Activated T-cell treated with anti-CD3 and anti-CD28 coated beads, Interleukin-2, amount 50 U/mL, for 4 hours (primary cell): Measurements from ENCODE around the gene TUBA3C. TPM values are rescaled to one million over a fixed set of nuclear protein-coding genes. Genes with fewer than 3 reads are reported as not detected.
"Not testable (repeated sequence)": the region's sequence is repeated elsewhere in the genome, so short reads cannot be mapped to it uniquely, and the experiment has no call there.

Experiments
- ATAC-seq, 2 donors: fragments of 200-7000 bp; cut with Tn5 transposase; one replicate each; pipeline ENCODE4 v1.10.0; 2021
- DNase-seq: peaks from one replicate; pipeline ENCODE4 v3.0.0-alpha.2; 2020
- H3K27me3 Mint-ChIP-seq: one replicate; pipeline ENCODE4 v1.8.0; 2021; ENCODE audit warnings: low read depth, mixed read lengths
- H3K36me3 Mint-ChIP-seq: one replicate; pipeline ENCODE4 v1.8.0; 2022; ENCODE audit warnings: mixed read lengths; ENCODE audit not compliant: insufficient read depth
- H3K4me1 Mint-ChIP-seq: one replicate; pipeline ENCODE4 v1.8.0; 2021; ENCODE audit warnings: low read depth, mixed read lengths
- H3K4me3 Mint-ChIP-seq: one replicate; pipeline ENCODE4 v1.8.0; 2021; ENCODE audit warnings: mild to moderate bottlenecking, moderate library complexity, mixed read lengths
- H3K9me3 Mint-ChIP-seq: one replicate; pipeline ENCODE4 v1.8.0; 2021; ENCODE audit warnings: mixed read lengths
- total RNA-seq, 3 donors: library from RNA; stranded (reverse); gene quantifications; one replicate each; pipeline ENCODE4 v1.2.1, GENCODE V29; 2021

The TUBA3C gene
- not detected for total RNA-seq

DNA sequence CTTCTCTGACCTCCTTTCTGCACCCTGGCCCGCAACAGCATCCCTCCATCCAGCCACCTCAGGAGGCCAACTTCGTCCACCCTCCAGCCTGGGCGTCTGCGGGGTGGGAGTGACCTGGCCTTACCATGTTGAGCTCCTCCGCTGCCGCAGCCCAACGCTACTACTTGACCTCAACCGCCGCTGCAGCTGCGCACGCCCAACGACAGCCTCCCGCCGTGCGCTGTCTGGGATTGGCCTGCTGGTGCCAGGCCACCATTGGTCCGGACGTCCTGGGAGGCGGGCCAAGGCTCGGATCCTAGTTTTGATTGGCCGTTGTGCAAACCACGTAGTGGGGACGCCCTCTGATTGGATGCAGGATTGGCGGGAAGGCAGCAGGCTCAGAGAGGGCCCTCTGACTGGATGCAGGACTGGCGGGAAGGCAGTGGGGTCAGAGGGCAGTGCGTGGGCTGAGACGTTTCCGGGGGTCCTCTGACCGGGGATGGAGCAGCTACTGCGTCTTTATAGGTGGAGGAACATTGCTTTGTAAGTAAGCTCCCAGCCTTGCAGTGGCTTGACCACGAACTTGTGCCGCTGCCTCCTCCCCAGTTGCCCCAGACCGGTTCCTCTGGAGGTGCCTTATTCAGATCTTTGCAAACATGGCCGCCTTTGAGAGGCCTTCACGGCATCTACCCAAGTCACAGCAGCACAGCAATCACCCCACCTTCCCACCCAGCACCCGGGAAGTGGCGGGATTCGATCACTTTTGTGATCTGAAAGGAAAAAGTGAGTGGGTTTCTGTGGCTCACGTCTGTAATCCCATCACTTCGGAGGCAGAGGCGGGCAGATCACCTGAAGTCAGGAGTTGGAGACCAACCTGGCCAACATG lies at the start of gene TUBA3C:
Gene TUBA3C, minus strand, starts transcription at position 204 of the 865 bp plus-strand sequence. Its CDS starts 77 bp downstream, at position 127.
- no peaks in the 10 kb centered on the region for H3K27me3 Mint-ChIP-seq
- no peak for DNase-seq
- H3K4me3 Mint-ChIP-seq = no peak within 1 kb of the TSS
- no peak for ATAC-seq
- no peaks in the 10 kb centered on the region for H3K36me3 Mint-ChIP-seq
- H3K9me3 Mint-ChIP-seq = no peaks in the 10 kb centered on the region
- no peaks in the 10 kb centered on the region for H3K4me1 Mint-ChIP-seq

DNA sequence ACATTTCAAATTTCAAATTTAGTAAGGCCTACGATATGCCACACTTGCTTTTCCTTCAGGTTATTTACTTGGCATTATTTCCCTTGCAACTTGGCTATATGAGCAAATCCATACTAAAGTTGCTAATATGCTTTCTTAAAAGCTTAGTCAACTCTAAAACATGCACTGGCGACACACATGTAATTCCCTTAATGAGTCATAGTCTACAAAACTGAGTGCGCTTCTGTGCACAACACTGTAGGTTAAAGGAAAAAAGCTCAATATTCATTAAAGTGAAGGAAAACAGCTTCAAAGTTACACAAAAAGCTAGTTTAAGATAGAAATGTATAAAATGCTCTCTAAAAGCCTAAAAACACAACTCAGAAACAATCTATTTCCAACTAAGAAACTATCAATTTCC lies 25.8 kb upstream of the TUBA3C start:
- H3K36me3 Mint-ChIP-seq, DNase-seq, ATAC-seq, H3K4me1 Mint-ChIP-seq, H3K4me3 Mint-ChIP-seq, H3K27me3 Mint-ChIP-seq, H3K9me3 Mint-ChIP-seq: not testable (repeated sequence)

DNA sequence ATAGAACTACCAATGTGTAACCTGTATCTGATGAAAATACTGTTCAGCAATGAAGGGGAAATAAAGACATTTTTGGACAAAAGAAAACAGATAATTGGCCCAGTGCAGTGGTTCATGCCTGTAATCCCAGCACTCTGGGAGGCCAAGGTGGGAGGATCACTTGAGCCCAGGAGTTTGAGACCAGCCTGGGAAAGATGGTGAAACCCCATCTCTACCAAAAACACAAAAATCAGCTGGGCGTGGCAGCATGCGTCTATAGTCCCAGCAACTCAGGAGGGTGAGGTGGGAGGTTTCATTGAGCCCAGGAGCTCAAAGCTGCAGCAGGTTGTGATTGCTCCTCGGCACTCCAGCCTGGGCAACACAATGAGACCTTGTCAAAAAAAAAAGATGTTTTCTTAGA lies 11.0 kb upstream of the TUBA3C start:
- H3K4me3 Mint-ChIP-seq, H3K36me3 Mint-ChIP-seq, DNase-seq, H3K27me3 Mint-ChIP-seq, H3K4me1 Mint-ChIP-seq, H3K9me3 Mint-ChIP-seq, ATAC-seq: not testable (repeated sequence)

DNA sequence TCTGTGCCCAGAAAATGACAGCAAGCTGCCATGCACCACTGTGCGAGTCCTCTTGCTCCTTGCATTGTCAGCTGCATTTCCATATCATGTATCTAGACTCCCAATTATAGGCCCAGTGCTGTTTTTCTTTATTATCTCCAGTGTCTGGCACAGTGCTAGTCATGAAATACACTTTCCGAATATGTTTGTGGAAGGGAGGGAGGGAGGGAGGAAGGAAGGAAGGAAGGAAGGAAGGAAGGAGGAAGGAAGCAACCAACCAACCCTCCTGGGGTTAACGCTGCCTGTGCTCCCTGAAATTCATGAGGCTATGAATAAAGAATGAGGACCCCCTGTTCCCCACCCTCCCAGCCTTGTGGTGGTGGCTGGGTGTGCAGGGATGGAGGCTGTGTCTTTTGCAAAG lies 8.3 kb upstream of the TUBA3C start:
- H3K36me3 Mint-ChIP-seq, DNase-seq, H3K4me3 Mint-ChIP-seq, ATAC-seq, H3K9me3 Mint-ChIP-seq, H3K4me1 Mint-ChIP-seq, H3K27me3 Mint-ChIP-seq: not testable (repeated sequence)

DNA sequence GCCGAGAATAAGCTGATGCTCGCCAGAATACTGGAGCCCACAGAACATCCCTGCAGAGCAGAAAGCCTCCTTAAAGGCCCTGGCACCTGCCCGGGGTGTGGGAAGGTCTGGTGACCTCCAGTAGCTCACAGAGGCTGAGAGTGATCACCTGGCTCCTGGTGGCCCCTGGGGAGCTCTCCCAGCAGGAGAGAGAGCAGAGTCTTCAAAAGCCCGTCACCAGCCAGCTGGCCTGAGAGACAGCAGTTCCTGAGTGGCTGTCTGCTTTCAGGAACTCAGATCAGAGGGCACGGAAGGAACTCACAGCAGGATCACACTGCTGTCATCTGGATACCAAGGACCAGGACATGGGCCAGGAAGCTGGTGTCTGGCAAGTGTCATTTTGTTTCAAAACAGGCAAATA lies 7.7 kb upstream of the TUBA3C start:
- H3K36me3 Mint-ChIP-seq, H3K27me3 Mint-ChIP-seq, ATAC-seq, H3K4me1 Mint-ChIP-seq, DNase-seq, H3K9me3 Mint-ChIP-seq, H3K4me3 Mint-ChIP-seq: not testable (repeated sequence)

DNA sequence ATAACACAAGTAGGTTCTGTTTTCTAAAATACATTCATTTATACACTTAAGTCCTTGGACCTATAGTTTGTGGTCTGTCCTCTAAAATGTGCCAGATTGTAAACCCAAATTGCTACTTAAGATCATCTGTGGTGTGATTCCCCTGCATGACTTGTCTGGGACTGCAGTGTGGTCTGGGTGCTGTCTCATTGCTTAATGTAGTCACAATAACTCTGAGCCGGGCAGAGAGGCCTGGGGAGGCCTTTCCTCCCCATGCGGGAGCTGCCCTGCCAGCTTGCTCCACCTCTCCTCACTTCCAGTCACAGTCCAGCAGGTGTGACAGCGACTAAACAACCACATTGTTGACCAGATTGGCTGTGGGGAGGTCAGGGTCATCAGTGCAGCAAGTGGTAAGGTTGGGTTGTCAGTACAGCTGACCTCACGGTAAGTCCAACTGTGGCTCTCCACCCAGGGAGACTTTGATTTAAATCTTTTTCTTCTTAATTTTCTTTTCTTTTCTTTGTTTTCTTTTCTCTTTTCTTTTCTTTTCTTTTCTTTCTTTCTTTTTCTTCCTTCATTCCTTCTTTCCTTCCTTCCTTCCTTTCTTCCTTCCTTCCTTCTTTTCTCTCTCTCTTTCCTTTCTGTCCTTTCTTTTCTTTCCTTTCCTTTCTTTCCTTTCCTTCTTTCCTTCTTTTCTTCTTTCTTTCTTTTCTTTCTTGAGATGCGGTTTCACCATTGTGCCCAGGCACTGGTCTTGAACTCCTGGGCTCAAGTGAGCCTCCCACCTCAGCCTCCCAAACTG lies 4.4 kb upstream of the TUBA3C start:
- Mint-ChIP-seq H3K4me3 (no peak overlapping the region), H3K27me3 (no peaks in the 10 kb centered on the region), H3K4me1 (no peaks in the 10 kb centered on the region), H3K36me3 (no peaks in the 10 kb centered on the region), H3K9me3 (no peaks in the 10 kb centered on the region)
- ATAC-seq (peak in 1 of 2 donors; percentile 34), DNase-seq (no peak)

DNA sequence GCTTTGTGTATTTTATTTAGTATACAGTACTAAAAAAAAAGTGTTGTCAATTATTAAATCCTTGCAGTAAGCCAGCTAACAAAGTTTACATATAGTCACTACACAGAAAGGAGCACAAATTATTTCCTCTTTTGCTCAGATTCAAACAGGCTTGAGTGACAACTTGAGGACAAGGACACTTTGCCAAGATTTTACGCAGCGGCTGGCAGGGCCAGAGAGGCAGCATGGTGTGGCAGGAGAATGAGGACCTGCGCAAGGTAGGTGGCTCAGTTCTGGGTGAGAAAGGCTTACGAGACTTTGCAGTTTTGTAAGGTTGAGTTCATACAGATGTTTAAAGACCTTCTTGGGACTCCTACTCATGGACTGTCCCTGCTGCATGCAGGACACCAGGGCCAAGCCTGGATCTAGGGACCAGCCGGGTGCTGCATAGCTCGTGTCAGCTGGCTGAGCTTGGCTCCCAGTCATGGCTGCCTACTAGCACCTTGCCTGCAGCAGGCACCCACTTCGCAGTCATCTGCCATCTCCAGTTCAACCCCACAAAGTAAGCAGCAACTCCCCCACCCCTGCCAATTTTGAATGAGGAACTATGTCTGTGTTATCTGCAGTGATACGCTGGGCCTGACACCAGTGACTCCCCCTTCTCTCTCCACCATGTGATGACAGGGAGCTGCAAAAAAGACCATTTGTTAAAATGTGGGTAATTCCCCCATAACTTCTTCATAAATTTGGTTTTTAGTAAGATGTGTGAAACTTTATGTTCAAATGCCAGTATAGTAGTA lies 3.7 kb upstream of the TUBA3C start:
- DNase-seq = no peak
- ATAC-seq = no peak
- H3K4me1 Mint-ChIP-seq = no peaks in the 10 kb centered on the region
- no peak overlapping the region for H3K4me3 Mint-ChIP-seq
- H3K9me3 Mint-ChIP-seq = no peaks in the 10 kb centered on the region
- no peaks in the 10 kb centered on the region for H3K27me3 Mint-ChIP-seq
- H3K36me3 Mint-ChIP-seq = no peaks in the 10 kb centered on the region

DNA sequence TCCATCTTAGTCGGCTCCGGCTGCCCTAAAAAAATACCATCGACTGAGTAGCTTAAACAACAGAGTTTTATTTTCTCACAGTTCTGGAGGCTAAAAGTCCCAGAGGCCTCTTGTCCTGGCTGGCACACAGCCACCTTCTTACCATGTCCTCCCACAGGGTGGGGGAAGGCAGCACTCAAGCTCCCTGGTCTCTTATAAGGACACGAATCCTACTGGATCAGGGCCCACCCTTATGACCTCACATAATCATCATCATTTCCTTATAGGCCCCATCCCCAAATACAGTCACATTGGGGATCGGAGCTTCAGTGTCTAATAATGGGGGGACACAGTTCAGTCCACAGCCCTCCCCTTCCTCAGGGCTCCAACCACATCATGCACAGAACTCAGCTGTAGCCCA lies 2.6 kb upstream of the TUBA3C start:
- Mint-ChIP-seq H3K4me3 (no peak overlapping the region), H3K4me1 (no peaks in the 10 kb centered on the region), H3K36me3 (no peaks in the 10 kb centered on the region), H3K27me3 (no peaks in the 10 kb centered on the region), H3K9me3 (no peaks in the 10 kb centered on the region)
- no peak for ATAC-seq
- DNase-seq = no peak

DNA sequence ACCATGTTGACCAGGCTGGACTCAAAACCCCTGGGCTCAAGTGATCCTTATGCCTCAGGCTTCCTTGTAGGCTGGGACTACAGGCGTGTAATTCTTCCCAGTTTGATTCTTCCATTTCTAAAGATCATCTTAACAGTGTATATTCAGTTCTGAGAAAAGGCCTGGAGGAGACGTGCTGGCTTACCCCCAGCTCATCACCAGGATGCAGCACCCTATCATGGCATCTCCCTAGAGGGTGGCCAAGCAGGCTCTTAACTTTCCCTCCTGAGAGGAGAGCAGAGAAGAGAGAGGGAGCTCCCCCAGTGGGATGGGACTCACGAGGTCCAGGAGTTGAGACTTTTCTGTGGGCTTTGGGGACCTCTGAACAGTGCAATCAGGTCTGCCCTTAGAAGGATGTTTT lies 2.1 kb upstream of the TUBA3C start:
- Mint-ChIP-seq H3K27me3 (no peaks in the 10 kb centered on the region), H3K4me3 (no peak overlapping the region), H3K36me3 (no peaks in the 10 kb centered on the region), H3K4me1 (no peaks in the 10 kb centered on the region), H3K9me3 (no peaks in the 10 kb centered on the region)
- no peak for DNase-seq
- ATAC-seq = no peak

DNA sequence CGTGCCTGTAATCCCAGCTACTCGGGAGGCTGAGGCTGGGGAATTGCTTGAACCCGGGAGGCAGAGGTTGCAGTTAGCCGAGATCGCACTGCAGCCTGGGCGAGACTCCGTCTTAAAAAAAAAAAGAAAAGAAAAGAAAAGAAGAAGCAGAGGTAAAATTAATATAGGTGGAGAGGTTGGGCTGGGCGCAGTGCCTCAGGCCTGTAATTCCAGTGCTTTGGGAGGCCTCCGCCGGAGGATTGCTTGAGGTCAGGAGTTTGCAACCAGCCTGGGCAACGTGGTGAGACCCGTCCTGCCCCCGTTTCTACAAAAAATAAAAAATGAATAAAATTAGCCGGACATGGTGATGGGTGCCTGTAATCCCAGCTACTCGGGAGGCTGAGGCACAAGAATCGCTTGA lies 912 bp upstream of the TUBA3C start:
- no peak for ATAC-seq
- no peaks in the 10 kb centered on the region for H3K9me3 Mint-ChIP-seq
- no peaks in the 10 kb centered on the region for H3K4me1 Mint-ChIP-seq
- no peaks in the 10 kb centered on the region for H3K27me3 Mint-ChIP-seq
- no peaks in the 10 kb centered on the region for H3K36me3 Mint-ChIP-seq
- no peak overlapping the region for H3K4me3 Mint-ChIP-seq
- no peak for DNase-seq

DNA sequence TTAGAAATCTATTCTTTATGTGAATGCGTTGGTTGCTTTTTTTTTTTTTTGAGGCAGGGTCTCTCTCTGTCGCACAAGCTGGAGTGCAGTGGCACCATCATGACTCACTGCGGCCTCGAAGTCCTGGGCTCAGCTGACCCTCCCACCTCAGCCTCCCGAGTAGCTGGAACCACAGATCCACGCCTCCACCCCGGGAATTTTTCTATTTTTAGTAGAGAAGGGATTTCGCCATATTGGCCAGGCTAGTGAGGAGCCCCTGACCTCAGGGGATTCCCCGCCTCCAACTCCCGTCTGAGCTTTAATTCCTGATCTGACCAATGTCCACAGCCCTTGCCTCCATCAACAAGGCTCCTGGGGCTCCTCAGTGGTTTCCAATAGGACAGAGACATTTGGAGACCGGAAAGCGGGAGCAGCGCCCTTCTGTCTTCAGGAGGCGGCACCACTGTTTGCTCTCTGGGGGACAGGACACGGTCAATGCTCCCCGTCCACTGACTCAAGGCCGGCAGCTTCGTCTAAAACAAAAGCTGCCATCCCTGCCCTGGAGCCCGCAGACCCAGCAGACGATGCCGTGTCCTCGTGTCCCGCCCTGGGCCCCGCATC lies 503 bp downstream of the TUBA3C start:
- Mint-ChIP-seq H3K9me3 (no peaks in the 10 kb centered on the region), H3K36me3 (no peaks in the 10 kb centered on the region), H3K27me3 (no peaks in the 10 kb centered on the region), H3K4me1 (no peaks in the 10 kb centered on the region), H3K4me3 (no peak overlapping the region)
- DNase-seq (no peak), ATAC-seq (no peak)

DNA sequence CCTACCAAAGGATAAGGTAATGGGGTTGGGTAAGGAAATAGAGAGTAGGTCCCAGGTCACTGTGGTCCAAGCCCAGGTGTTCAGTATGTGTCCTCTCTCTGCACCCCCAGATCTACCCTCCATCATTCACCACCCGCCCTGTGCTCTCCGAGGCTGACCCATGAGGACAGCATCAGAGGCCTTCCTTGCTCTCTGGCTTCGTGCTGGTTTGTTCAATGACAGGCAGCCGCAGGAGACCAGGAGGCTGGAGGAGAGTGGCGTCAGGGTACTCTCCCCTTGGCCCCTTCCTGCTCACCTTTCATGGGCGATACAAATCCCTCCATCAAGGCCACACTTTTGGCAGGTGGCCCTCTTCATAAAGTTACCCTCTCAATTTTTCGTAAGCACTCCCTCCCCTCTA lies 1.7 kb downstream of the TUBA3C start:
- H3K4me1 Mint-ChIP-seq = no peaks in the 10 kb centered on the region
- H3K27me3 Mint-ChIP-seq = no peaks in the 10 kb centered on the region
- DNase-seq (no peak), ATAC-seq (no peak)
- no peak overlapping the region for H3K4me3 Mint-ChIP-seq
- no peaks in the 10 kb centered on the region for H3K36me3 Mint-ChIP-seq
- H3K9me3 Mint-ChIP-seq = no peaks in the 10 kb centered on the region

DNA sequence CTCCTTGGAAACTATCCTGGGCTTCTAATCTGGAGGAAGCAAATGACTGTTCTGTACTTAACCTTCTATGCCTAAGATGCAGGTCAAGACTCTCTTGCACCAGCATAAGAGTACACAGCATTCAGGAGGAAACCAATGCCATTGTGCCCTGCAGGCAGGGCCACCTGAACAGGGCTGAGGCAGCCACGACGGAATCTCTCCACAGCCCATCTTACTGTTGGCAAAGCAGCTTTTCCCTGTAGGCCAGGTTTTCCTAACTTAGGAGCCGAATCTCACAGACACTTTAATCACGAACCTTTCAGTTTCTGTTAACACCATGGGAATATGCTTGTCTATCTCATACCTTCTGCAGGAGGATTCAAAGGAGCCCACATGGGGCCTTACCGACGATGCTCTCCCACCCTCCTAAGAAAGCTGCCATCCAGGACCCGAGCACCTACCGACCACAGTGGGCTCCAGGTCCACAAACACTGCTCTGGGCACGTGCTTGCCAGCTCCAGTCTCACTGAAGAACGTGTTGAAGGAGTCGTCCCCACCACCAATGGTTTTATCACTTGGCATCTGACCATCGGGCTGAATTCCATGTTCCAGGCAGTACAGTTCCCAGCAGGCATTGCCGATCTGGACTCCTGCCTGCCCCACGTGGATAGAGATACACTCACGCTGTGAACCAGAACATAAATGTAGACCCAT lies 2.6 kb downstream of the TUBA3C start:
- no peaks in the 10 kb centered on the region for H3K27me3 Mint-ChIP-seq
- no peaks in the 10 kb centered on the region for H3K36me3 Mint-ChIP-seq
- no peak for ATAC-seq
- no peak overlapping the region for H3K4me3 Mint-ChIP-seq
- no peak for DNase-seq
- no peaks in the 10 kb centered on the region for H3K9me3 Mint-ChIP-seq
- H3K4me1 Mint-ChIP-seq = no peaks in the 10 kb centered on the region
